NCI-H345 treated with DMSO at 0.1 percent for 48 hours (cell line): ENCODE data around the gene TPRG1L.
"Not testable (repeated sequence)": the region's sequence is repeated elsewhere in the genome, so short reads cannot be mapped to it uniquely, and the experiment has no call there.

ENCODE experiments used
- DNase-seq: peaks from one replicate; lab custom pipeline; 2025; ENCODE audit not compliant: unreplicated experiment; lab: John Stamatoyannopoulos, UW

Gene TPRG1L

DNA sequence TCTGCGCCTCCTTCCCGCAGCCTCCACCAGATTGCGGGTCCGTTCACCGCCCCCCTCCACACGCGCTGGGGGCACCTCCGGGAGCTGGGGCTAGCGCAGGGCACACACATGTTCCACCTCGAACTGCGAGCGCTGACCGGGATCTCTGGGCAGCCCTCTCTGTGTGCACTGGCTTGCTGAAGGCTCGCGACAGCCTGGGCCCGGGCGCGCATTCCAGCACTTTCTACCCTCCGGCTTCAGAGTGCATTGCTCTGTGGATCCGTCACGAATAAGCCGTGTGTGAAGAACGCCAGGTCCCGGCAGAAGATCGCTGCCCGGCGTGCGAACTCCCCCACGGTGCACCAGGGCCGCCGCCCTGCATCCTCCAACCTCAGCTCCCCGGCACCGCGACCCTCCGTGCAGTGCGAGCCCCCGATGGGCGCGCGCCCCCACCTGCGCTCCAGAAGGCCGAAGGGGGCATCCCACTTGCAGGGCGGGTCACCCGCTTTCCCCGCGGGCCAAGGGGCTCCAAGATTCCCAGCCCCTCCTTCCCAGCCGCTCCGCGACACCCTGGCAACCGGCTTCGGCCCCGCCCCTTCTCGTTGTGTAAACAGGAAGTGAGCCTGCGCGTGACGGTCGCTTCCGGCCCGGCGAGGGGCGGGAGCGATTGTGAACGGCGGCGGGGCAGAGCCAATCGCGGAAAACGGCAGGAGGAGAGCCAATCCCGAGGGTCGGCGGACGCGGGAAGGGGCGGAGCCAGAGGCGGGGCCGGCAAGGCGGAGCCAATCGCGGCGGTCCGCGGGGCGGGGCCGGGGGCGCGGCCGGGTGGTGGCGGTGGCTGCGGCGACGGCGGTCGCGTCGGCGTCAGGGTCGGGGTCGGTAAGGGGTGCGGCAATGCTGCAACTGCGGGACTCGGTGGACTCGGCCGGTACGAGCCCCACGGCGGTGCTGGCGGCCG is at the start of gene TPRG1L:
Gene TPRG1L (plus strand): TSS at position 816 of the 937 bp plus-strand sequence. CDS start 58 bp downstream, at position 874.
- DNase-seq = peak; percentile 91

- DNase-seq = not testable (repeated sequence)
These were observed 49.3 kb upstream of the TPRG1L start for GRCh38 chr1:3575515-3575914.

DNA sequence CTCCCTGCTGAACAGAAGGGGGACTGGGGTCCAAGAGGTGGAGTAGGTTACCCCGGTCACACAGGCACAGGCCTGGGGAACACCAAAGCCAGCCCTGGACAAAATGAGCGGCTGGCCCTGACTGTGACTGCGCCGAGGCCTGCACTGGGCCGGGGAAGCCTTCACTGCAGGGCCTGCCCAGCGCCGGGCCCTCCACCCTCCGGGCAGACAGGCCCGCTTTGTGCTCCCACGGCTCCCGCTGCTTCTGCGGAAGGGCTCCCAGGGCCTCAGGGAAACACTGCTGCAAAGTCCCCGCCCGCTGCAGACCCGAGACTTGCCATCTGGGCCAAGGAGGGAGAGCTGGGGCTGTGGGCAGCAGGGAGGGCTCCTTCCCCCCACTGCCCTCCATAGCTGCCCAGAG is 48.8 kb upstream of the TPRG1L start:
- no peak for DNase-seq

- DNase-seq = peak; percentile 52
These were observed 47.5 kb upstream of the TPRG1L start for GRCh38 chr1:3577300-3577699.

- no peak for DNase-seq
These were observed 46.9 kb upstream of the TPRG1L start for GRCh38 chr1:3577711-3578432.

DNA sequence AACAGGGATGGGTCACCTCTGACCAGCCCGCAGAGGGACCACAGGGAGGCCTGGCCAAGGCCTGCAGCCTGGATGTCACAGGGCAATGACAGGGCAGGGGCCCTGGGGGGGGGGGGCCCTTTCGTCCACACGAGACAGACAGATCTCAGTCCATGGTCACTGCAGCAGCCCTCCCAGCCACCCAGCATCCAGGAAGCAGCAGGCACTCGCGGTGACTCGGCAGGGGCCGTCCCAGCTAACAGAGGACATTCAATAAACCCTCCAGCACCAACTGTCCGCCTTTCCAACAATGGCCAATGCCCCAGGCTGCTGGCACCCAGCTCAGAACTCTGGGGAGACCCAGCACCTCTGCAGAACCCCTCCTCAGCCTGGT is 46.4 kb upstream of the TPRG1L start:
- no peak for DNase-seq

DNA sequence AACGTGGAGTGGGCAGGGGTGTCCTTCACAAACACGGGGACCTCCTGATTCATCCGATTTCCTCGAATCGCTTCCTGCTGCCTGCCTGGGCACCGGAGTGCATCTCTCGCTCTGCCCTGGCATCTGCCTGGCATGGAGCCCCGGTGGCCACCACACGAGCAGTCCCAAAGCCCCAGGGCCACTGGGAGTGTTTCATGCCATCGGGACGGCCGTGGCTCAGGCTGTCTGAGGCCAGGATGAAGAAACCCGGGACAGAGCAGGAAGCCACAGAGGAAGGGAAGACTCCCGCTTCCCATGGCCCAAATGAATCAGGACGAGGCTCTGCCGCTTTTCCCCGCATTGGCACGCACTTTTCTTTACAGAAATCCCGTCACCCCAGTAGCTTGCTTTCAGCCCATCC is 45.9 kb upstream of the TPRG1L start:
- DNase-seq = no peak

- no peak for DNase-seq
These were observed 45.2 kb upstream of the TPRG1L start for GRCh38 chr1:3579626-3580025.

- no peak for DNase-seq
These were observed 44.6 kb upstream of the TPRG1L start for GRCh38 chr1:3580231-3580630.

DNA sequence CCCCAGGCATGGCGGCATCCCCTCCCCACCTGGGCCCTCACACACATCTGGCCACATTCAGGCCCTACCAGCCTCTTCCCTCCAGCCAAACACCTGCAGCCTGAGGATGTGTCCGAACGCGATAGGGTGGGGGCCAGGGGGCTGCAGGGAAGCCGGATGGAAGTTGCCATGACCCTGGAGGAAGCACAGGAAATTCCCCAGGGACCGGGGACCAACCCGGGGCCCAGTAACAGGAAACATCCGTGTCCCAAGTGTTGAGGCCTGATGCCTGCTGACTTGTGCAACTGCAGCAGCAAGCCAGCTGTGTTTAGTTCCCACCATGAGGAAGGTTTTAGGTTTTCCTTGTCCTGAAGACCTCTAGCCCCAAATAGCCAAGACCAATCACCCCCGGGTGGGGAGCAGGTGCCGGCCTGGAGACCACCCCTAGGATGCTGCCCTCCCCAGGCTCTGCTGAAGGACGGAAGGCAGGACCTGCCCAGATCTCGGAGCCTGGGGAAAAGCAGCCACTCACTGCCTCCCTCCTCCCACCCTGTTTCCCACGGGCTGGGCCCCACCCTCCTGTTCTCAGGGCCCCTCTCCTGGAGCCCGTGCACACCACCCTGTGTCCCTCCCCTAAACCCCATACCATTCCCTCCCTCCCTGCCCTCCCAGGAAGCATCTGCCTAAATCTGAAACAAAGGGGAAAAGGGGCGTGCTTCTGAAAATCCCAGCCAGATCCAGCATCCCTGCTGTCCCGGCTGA is 43.3 kb upstream of the TPRG1L start:
- no peak for DNase-seq

DNA sequence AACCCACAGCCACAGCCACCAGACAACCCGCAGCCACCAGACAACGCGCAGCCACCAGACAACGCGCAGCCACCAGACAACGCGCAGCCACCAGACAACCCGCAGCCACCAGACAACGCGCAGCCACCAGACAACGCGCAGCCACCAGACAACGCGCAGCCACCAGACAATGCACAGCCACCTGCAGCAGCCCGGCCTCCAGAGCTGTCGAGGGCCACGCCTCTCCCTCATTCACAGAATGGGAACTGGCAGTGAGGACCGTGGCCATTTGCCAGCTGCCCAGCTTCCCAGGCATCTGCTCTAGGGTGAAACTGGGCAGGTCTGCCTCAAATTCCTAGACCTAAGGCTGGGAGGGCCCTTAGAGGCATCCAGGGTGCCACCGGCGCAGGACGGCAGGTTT is 41.1 kb upstream of the TPRG1L start:
- not testable (repeated sequence) for DNase-seq

DNA sequence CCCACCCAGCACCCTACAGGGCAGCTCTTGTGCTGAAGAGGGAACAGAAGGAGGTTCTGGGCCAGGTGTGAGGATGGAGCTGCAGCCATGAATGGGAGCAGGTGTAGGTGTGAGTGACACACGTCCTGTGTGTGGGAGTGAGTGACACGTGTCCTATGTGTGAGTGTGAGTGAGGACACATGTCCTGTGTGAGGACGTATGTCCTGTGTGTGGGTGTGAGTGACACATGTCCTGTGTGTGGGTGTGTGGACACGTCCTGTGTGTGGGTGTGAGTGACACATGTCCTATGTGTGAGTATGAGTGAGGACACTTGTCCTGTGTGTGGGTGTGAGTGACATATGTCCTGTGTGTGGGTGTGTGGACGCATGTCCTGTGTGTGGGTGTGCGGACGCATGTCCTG is 39.9 kb upstream of the TPRG1L start:
- DNase-seq = no peak

DNA sequence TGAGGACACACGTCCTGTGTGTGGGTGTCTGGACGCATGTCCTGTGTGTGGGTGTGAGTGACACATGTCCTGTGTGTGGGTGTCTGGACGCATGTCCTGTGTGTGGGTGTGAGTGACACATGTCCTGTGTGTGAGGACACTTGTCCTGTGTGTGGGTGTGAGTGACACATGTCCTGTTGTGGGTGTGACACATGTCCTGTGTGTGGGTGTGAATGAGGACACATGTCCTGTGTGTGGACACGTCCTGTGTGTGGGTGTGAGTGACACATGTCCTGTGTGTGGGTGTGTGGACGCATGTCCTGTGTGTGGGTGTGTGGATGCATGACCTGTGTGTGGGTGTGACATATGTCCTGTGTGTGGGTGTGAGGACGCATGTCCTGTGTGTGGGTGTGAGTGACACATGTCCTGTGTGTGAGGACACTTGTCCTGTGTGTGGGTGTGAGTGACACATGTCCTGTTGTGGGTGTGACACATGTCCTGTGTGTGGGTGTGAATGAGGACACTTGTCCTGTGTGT is 39.4 kb upstream of the TPRG1L start:
- not testable (repeated sequence) for DNase-seq

- no peak for DNase-seq
These were observed 38.8 kb upstream of the TPRG1L start for GRCh38 chr1:3585940-3586568.

DNA sequence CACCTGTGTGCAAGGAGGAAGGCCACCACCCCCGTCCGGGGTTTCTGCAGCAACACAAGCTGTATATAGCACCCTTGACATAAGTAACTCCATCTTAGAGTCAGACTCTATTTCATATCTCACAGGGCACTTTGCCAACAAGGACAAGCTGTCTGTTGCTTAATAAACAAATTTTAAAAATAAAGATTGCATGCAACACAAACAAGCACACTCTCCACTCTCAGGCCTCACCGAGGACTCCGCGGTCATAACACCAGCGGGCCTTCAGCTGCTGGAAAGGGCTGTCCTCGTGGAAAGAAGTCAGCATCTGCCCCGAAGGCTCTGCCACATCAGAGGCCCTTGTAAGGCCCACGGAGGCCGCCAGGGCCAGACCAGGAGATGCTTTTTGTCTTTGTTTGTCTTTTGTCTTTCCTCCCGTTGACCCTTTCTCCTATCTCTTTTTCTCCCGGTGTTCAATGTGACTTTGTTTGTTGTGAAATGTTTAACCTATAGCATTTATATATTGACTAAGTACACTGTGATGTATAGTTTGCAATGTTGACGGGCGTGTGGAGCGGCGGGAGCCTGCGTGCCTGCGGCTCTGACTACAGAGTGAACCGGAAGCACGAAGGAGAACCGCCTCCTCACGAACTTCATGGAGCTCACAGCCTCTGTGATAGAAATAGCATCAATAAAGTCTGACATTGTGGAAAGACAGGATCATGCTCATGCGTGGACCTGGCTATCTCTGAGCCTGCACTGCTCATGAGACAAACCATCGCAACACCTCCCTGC is 37.6 kb upstream of the TPRG1L start:
- DNase-seq = no peak

DNA sequence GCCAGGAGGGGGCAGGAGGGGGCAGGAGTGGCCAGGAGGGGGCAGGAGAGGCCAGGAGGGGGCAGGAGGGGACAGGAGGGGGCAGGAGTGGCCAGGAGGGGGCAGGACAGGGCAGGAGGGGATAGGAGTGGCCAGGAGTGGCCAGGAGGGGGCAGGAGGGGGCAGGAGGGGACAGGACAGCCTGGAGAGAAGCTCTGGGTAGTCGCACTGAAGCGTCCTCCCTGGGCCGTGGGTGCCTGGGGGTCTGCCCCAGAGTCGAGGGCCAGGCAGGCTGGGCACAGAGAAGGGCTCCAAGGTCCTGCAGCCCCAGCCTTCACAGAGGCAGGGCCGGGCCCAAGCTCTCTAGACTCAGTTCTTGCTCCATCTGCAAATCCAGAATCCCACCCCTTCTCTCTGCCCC is 36.4 kb upstream of the TPRG1L start:
- no peak for DNase-seq

DNA sequence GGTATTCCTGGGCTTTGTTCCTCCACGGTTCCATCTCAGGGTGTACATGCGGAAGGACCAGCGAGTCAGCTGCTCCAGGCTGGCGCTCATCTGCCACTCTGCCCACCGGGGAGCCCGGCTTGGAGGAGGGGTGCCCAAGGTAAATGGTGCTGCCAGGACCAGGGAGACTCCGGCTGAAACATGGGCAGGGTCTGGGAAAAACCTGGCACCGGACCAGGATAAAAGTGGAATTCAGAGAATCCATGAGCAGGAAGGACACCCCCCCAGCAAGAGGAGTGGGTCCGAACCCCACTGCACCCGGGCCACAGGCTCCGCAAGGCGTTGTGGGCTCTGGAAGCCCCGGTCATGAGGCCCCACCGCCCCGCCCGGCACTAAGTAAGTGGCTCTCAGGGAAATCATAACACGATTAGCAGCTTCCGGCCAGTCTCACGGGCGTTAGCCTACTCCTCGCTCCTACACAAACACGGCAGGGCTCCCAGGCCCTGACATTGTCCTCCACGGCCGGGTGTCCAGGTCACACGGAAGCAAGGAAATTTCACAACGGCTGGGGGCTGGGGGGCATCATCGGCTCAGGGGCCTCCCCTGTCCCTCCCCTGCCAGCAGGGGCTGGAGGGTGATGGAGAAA is 34.6 kb upstream of the TPRG1L start:
- DNase-seq = no peak

- DNase-seq = no peak
These were observed 33.6 kb upstream of the TPRG1L start for GRCh38 chr1:3590951-3591865.

GRCh38 chr1:3593334-3593733 is 31.5 kb upstream of the TPRG1L start:
- DNase-seq = no peak
